GM12872 (cell line): ENCODE data around the gene RFPL3.

Experiments
- TF ChIP-seq, protein P1 (sequence below): IDR thresholded peaks from 3 replicates; pipeline ENCODE4 v1.5.1; 2011; ENCODE audit warnings: low read depth, mild to moderate bottlenecking, low read length, moderate library complexity; ENCODE audit not compliant: insufficient read depth

Gene RFPL3

DNA sequence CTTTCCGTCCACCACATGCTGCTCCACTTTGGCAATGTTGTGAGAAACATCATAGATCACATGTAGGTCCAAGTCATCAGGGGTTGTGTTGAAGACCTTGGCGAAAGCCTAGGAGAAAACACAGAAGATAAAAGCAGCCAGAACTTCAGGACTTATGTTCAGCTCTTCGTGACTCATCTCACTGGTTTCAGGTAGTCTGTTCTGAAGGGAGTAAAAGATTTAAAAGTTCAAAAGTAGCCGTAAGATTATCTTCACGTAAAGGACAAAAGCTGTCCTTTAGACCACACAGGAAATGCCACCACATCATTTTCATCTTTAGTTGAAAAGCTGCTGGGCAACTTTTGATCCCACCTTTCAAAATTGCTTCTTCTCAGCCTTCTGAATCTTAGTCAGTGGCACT is 37.4 kb downstream of the RFPL3 start:
- TF ChIP-seq, protein P1, sequence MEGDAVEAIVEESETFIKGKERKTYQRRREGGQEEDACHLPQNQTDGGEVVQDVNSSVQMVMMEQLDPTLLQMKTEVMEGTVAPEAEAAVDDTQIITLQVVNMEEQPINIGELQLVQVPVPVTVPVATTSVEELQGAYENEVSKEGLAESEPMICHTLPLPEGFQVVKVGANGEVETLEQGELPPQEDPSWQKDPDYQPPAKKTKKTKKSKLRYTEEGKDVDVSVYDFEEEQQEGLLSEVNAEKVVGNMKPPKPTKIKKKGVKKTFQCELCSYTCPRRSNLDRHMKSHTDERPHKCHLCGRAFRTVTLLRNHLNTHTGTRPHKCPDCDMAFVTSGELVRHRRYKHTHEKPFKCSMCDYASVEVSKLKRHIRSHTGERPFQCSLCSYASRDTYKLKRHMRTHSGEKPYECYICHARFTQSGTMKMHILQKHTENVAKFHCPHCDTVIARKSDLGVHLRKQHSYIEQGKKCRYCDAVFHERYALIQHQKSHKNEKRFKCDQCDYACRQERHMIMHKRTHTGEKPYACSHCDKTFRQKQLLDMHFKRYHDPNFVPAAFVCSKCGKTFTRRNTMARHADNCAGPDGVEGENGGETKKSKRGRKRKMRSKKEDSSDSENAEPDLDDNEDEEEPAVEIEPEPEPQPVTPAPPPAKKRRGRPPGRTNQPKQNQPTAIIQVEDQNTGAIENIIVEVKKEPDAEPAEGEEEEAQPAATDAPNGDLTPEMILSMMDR = no peak

DNA sequence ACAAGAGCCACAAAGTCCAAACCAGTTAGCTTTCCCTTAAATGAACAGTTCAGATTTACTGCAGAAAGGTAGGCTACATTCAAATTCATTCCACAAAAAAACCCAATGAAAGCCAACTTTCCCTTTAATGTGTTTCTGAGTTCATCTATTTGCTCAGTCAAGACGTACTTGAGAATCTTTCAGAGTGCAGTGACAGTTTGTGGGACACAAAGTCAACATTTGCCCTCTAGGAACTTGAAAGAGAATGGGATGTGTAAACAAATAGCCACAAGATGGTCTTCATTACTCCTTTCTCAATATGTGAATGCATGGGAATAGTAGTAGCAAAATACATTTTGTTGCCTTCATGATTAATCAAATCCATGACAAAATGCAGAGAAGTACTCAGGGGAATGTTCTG is 38.6 kb downstream of the RFPL3 start:
- TF ChIP-seq, protein P1 = no peak

GRCh38 chr22:32396746-32397145 is 39.1 kb downstream of the RFPL3 start:
- TF ChIP-seq, protein P1 = no peak

- TF ChIP-seq, protein P1 = no peak
Measured at GRCh38 chr22:32401486-32401885, 43.8 kb downstream of the RFPL3 start.

DNA sequence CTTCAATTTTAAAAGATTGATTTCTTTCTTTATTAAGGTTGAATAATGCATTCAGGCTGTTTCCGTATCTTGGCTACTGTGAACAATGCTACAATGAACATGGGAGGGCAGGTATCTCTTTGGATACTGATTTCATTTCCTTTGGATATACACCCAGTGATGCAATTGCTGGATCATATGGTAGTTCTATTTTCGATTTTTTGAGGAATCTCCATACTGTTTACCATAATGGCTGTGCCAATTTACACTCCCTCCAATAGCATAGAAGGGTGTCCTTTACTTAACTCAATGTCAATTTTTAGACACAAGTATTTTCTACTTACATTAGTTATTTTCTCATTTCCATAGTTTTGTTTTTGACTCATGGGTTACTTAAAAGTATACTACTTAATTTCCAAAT is 46.4 kb downstream of the RFPL3 start:
- TF ChIP-seq, protein P1 = no peak

DNA sequence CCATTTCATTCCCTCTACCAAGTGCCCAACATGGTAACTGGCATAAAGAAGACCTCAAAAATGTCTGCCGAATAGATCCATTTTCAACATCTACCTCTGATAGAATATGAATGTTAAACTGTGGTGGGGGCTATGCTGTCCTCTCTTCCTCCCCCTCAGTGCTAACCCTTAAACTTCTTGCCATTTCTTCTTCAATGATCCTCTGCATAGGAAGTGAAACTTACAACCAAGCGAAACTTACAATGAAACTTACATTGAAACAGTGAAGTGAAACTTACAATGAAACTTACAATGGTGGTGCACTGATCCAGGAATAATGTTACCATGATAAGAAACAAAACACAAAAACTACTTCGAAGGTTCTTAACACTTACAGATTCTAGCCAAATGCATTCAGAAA is 49.6 kb downstream of the RFPL3 start:
- TF ChIP-seq, protein P1 = no peak

DNA sequence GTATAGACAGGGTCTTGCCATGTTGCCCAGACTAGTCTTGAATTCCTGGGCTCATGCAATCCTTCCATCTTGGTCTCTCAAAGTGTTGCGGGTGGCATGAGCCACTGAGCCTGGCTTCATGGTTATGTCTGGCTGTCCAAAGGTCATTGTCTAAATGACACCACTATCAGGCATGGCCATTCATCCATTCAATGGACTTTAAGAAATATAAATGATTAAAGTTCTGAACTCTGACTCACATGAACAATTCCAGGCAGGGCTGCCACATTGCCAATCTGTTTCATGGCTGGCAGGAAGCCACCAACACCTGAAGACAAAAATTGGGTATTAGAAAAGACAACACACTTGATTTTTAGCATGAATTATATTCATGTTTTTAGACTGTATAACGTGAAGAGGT is 50.3 kb downstream of the RFPL3 start:
- TF ChIP-seq, protein P1 = no peak

- TF ChIP-seq, protein P1 = no peak
Measured at GRCh38 chr22:32409977-32410376, 52.3 kb downstream of the RFPL3 start.
